ENCODE data around the gene IAPP.
"Not testable (repeated sequence)": the region's sequence is repeated elsewhere in the genome, so short reads cannot be mapped to it uniquely, and the experiment has no call there.

The IAPP gene

DNA sequence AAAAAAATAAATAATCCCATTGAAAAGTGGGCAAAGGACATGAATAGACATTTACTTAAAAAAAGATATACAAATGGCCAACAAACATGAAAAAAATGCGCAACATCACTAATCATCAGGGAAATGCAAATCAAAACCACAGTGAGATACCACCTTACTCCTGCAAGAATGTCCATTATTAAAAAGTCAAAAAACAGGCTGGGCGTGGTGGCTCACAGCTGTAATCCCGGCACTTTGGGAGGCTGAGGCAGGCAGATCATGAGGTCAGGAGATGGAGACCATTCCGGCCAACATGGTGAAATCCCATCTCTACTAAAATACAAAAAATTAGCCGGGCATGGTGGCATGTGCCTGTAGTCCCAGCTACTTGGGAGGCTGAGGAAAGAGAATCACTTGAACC lies 8.6 kb downstream of the IAPP start:
- not testable (repeated sequence) for DNase-seq

DNA sequence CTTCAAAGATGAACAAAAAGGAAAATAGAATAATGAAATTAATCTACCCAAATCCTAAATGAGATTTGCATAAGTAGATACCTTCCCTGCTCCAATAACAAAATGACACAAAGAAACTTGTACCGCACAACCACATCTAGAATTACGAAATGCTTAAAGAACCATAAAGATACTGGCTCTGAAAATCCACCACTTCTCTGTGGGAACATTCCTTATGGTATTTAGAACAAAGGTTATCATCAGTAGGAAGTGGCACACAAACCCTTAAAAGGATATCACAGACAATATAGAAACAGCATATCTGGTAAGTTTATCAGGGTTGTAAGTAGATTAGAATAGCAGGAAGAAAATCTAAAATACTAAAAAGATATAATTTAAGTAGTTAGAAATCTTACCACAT lies 11.6 kb downstream of the IAPP start:
- no peak for DNase-seq

DNA sequence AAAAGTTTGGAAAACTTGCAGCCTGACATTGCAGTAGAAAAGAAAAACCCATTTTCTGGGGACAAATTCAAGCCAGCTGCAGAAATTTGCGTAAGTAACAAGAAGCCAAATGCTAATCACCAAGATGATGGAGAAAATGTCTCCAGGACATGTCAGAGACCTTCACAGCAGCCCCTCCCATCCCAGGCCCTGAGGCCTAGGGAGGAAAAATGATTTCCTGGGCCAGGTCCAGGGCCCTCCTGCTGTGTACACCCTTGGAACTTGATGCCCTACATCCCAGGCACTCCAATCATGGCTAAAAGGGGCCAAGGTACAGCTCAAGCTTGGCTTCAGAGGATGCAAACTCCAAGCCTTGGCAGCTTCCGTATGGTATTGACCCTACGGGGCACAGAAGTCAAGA lies 14.5 kb downstream of the IAPP start:
- DNase-seq = no peak

GRCh38 chr12:21392384-21392783 lies 19.7 kb downstream of the IAPP start:
- no peak for DNase-seq

- not testable (repeated sequence) for DNase-seq
Observed at GRCh38 chr12:21394828-21395626, 22.3 kb downstream of the IAPP start.

DNA sequence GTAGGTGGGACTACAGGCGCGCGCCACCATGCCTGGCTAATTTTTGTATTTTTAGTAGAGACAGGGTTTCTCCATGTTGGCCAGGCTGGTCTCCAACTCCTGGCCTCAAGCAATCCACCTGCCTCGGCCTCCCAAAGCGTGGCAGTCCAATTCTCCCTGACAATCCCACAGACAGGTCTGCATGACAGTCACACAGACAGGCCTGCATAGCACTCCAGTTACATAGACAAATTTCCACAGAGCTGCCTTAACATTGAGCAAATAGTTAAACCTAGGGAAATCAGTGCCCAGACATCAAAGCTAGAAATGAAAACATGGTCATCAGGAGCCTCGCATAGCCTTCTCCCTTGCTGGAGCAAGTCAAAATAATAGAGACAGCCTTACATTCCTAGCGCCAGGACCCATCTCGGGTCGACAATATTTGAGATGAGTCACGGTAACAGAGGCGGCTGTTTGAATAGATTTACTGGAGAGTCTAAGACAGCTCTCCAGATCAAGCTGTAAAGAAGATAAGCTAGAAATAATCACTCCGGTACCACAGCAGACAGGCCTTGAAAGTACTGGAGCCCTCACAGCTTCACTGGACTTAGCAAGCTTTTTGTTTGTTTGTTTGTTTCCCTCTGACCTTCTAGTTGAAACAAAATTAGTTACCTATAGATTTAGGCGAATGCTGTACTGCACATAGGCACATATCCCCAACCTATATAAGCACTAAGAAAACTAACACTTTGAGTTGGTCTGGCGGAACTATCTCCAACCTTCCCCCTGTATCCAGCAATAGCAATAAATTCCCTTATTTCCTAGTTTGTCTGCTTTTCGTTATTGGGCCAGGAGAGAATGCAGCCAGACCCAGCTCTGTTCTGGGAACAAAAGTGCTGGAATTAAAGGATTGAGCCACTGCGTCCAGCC lies 40.9 kb downstream of the IAPP start:
- no peak for DNase-seq

- no peak for DNase-seq
Observed at GRCh38 chr12:21416511-21417121, 43.9 kb downstream of the IAPP start.

DNA sequence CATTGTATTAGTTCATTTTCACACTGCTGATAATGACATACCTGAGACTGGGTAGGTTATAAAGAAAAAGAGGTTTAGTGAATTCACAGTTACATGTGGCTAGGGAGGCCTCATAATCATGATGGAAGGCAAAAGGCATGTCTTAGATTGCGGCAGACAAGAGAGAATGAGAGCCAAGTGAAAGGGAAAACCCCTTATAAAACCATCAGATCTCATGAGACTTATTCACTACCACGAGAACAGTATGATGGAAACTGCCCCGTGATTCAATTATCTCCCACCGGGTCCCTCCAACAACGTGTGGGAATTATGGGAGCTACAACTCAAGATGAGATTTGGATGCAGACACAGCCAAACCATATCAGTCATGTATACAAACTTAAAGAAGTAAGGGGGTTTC lies 45.7 kb downstream of the IAPP start:
- DNase-seq = not testable (repeated sequence)

- not testable (repeated sequence) for DNase-seq
Observed at GRCh38 chr12:21419009-21419699, 46.5 kb downstream of the IAPP start.

- no peak for DNase-seq
Observed at GRCh38 chr12:21428241-21428640, 55.5 kb downstream of the IAPP start.

Measured in activated T-cell treated with anti-CD3 and anti-CD28 coated beads, Interleukin-2, amount 50 U/mL, for 48 hours (primary cell).